Measurements from ENCODE around the gene SP3.
A peak's percentile ranks its signal among the peaks of the same experiment; 100 is the strongest.

The SP3 gene

GRCh38 chr2:173966274-173967098 lies 1.3 kb upstream of the SP3 start:
- no peak for FAIRE-seq

DNA sequence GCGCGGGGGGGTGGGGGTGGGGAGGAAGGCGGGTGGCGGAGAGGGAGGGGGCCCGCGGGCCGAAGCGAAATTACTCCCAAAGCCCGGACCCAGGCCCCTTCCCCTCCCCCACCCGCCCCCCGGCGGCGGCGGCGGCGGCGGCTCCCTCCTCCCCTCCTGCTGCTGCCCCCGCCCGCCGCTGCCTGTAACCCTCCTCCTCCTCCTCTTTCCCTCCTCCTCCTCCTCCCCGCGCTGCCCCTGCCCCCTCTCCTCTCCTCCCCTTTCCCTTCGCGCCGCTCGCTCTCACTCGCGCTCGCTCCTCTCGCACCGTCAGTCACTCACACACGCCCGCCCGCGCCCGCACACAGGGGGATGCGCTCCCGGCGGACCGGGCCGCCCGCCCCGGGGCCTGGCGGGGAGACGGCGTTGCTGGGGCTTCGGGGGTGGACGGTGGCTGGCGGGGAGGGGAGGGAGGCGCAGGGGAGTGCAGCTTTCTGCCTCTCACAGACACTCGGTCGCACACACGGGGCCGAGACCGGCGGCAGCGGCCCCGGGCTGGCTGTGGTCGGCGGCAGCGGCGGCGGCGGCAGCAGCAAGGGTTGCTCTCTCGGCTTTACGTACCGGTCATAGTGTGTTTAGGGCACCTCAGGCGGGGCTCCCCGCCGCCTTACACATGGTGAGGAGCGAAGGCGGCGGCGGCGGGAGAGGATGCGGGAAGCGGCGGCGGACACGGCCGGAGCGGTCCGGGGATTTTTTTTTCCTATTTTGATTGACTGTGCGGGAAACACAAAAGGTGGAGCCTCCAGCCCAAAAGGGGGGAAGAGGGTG lies 405 bp downstream of the SP3 start:
- FAIRE-seq: no peak

DNA sequence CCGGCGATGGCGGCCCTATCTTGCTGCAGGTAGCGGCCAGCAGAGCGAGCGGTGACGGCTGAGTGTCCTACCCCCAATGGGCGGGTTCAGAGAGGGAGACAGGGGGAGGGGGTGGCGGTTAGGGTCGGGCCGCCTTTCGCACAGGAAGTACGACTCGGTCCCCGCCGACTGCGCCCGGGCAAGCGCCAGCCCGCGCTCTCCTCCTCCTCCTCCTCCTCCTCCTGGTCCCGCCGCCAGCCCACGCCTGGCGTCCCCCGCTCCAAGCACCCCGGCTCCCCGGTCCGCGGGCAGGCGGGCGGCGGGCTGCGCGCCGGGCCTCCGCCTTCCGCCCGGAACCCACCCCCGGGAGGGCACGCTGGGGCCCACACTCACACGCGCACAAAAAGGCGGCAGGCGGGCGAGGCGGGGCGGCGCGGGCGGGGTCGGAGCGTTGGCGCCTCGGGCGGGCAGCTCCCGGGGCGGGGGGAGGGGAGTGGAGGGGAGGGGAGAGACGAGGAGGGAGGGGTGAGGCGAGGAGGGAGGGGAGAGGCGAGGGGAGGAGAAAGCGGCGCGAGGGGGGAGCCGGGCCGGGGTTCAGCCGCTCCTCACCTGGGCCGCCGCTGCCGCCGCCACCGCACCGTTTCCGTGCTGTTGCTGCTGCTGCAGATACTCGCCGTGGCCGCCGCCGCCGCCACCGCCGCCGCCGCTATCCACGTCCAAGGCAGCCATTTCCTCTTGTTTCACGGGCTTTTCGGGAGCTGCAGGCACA lies 1.2 kb downstream of the SP3 start:
- FAIRE-seq: no peak

- FAIRE-seq: no peak
Observed at GRCh38 chr2:173963323-173963816, 1.8 kb downstream of the SP3 start.

DNA sequence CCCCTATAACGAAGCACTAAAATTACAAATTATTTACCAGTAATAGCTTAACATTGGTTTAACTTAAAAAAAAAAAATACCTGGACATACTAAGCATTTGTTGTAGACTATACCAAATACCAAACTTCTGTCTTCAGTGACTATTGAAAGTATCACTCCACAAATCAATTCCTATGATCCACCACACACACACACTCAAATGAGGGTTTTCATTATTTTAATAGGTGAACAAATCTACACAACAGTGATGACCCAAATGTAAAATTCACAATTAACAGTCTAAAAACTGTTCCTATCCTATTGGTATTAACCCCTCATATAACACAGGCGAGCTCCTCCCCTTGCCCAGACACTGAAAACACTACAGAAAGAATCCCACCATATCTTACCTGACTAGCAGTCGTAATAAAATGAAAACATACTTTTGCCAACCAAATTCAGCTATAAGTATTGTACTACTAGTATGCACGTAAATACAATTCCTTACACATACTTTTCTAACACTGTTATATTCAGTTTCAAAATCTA lies 2.5 kb downstream of the SP3 start:
- peak; percentile 30 for FAIRE-seq

DNA sequence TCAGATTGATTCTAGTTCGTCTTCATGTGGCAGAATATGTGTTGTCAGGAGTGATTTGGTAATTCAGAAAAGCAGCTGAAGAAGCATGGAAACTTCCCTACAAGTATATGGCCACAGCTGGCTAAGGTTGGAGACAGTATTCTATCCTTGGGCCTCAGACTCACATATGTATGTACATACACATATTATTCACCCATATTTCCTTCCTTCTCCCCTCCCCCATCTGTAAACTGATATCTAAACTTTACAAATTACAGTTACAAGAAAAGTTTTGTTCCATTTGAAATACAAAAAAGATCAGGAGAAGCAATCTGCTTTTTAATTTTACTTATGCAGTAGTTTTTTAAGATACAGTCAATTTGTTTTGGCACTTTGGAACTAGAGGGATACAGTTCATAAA lies 3.1 kb downstream of the SP3 start:
- FAIRE-seq: no peak

- FAIRE-seq: no peak
Observed at GRCh38 chr2:173961346-173961705, 3.8 kb downstream of the SP3 start.

GRCh38 chr2:173959909-173960308 lies 5.3 kb downstream of the SP3 start:
- FAIRE-seq: no peak

DNA sequence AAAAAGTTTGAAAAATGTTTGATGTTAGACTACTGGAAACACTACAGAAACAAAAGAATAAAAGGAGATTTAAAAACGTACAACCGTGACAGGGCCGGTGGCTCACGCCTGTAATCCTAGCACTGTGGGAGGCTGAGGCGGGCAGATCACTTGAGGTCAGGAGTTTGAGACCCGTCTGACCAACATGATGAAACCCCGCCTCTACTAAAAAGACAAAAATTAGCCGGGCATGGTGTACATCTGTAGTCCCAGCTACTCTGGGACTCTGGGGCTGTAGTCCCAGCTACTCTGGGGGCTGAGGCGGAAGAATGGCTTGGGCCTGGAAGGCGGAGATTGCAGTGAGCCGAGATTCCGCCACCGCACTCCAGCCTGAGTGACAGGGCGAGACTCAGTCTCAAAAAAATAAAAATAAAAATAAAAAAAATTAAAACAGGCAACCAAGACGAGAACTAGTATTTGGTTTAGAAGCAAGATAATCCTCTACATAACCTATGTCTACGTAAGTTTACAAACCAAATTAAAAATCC lies 5.8 kb downstream of the SP3 start:
- FAIRE-seq: no peak

DNA sequence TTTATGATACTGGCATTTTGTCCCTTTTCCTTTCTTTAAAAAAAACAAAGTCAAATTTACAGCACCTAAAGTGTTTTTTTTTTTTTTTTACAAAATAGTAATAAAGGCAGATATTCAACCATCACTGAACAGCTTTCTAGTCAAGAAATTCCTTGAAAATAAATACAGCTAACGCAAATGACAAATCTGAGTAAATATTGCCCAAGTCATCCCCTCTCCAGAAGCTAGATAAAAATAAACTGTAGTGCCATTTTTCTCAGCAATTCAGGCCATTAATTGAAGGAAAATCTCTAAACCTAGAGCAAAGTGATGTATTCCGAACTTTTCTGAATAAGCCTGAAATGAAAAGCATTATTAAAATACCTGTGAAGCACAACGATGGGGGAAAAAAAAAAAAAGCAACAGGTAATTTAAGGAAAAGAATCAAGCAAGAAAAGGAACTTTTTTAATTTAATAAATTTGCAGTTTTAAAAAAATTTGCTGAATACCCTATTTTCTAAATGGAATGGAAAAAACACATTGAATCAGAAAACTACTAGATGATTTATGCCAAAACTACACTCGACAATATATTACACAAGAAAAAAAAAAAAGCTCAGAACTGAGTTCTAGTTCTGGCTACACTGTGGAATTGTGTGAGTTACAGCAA lies 6.9 kb downstream of the SP3 start:
- FAIRE-seq: no peak

GRCh38 chr2:173957517-173957916 lies 7.7 kb downstream of the SP3 start:
- no peak for FAIRE-seq

DNA sequence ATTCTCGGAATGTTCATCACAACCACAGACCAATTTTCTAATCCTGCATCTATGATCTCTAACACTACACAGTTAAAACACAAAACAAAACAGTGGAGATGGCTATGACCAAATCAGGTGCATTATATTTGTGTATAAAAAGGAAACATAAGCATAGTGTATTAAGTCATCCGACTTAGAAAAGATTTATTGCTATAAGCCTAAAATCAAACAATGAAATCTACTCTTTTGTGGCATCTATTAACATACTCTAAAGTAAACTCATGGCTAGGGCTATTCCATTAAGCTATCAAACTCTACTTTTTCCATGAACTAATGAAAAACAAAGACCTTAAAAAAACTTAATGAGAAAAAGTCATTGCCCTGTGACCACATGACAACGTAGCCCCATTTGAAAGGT lies 8.7 kb downstream of the SP3 start:
- FAIRE-seq: no peak

DNA sequence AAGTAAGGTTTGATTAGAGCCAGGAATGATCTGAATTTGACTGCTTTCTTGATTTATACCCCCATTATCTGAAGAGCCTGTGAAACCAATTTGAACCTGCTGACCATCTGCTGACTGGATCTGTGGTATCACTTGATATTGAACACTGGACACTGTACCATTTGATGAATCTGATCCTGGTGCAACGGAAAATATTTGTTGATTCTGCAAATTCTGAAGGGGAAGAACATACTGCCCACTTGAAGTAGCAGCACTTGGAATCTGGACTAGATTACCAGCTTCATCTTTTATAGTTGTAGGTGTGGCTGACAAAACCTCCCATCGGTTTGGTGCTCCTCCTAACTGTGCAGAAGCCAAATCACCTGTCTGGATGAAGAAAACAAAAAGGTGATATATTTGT lies 9.3 kb downstream of the SP3 start:
- no peak for FAIRE-seq

DNA sequence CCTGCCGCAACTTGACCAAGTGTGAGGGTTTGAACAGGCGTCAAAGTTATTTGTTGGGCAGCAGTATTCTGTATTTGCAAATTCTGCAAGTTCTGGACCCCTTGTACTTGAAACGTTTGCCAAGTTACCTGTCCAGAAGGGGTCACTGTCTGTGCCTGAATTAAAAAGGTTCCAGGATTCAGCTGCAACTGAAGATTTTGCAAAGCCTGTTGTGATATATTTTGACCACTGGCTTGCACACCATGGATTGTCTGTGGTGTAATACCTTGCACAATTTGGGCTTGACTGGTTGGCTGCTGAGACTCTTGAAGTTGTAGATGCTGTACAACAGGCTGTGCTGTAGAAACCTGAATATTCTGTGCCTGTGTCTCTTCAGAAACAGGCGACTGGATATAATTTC lies 10.2 kb downstream of the SP3 start:
- no peak for FAIRE-seq

- no peak for FAIRE-seq
Observed at GRCh38 chr2:173953047-173953424, 12.1 kb downstream of the SP3 start.

DNA sequence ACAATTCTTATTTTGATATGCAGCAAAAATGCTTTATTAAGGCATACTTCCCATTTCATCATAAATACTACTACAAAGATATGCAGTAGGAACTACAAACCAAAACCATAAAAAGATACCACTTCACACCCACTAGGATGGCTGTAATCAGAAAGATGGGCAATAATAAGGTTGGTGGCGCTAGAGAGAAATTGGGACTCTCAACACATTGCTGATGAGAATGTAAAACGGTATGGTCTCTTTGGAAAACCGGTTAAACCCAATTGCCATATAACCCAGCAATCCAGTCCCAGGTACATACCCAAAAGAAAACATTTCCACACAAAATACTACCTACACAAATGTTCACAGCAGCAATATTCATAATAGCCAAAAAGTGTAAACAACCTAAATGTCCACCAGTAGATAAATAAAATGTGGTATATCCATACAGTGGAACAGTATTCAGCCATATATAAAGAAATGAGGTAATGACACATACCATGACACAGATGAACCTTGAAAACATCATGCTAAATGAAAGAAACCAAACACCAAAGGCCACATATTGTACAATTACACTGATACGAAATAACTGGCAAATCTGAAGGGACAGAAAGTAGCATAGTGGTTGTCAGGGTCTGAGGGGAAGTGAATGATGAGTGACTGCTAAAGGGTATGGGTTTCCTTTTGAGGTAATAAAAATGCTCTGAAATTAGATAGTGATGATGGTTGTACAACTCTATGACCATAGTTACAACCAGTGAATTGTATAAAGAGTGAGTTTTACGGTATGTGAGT lies 12.7 kb downstream of the SP3 start:
- FAIRE-seq: no peak

GRCh38 chr2:173948842-173949241 lies 16.3 kb downstream of the SP3 start:
- FAIRE-seq: no peak

GRCh38 chr2:173948198-173948597 lies 17.0 kb downstream of the SP3 start:
- FAIRE-seq: no peak

DNA sequence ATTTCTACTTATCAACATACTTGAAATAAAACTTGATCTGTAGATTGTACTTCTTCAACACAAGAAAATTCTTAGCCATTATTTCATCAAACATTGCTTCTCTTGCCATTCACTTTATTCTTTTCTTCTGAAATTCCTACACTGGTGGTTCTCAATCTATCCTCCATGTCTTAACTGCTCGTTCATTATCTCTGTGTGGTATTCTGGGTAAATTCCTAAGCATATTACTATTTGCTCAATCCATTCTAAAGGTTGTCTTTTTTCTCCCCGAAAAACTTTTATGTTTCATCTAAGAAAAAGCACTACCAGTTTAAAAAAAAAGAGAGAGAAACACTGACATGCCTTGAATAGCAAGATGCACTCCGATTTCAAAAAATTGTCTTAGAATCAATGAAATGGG lies 18.0 kb downstream of the SP3 start:
- FAIRE-seq: no peak

DNA sequence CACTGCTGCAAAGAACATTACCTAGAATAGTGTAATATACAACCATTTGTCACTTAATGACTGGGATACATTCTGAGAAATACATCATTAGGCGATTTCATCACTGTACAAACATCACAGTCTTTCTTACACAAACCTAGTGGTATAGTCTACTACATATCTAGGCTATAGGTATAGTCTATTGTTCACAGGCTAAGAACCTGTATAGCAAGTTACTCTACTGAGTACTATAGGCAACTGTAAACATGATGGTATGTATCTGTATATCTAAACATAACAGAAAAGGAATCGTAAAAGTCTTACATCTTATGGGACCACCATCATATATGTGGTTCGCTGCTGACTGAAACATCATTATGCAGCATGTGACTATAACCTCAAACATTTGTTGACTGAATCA lies 21.4 kb downstream of the SP3 start:
- no peak for FAIRE-seq

DNA sequence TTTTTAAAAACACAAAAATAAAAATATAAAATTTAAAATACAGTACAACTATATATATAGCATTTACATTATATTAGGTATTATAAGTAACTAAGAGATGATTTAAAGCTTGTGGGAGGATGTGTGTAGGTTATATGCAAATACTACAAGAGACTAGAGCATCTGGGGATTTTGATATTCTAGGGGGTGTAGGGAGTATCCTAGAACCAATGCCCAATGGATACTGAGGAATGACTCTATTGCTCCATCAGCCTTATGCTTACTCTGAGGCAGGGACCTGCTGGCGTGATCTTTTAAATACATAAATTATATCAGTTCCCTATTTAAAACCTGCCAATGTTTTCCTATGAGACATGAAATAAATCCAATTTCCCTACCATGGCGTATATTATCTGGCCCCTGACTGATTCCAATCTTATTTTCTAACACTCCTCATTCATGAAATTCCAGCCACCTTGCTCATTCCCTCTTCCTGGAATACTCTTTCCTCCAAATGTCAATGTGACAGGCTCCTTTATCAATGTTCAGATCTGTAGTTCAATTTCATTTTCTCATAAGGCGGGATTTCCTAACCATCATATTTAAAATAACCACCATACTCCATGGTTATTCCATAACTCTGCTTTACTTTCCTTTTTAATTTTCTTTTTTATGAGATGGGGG lies 22.2 kb downstream of the SP3 start:
- no peak for FAIRE-seq
